Liver (tissue), 2 donors: ENCODE data around the gene B4GALT1.

ENCODE experiments used
- FOXA2 ChIP-seq: IDR thresholded peaks from 2 replicates; pipeline ENCODE4 v1.6.1; 2016; ENCODE audit warnings: antibody characterized with exemption
- GABPA ChIP-seq, 2 donors: IDR thresholded peaks in 1 of 2; conservative IDR thresholded peaks in 1 of 2; 2 replicates each; pipeline ENCODE4 v1.6.1; 2016; ENCODE audit warnings: antibody characterized with exemption in 2 of 2, mild to moderate bottlenecking in 1 of 2, moderate library complexity in 1 of 2
- donor health status: healthy.

DNA sequence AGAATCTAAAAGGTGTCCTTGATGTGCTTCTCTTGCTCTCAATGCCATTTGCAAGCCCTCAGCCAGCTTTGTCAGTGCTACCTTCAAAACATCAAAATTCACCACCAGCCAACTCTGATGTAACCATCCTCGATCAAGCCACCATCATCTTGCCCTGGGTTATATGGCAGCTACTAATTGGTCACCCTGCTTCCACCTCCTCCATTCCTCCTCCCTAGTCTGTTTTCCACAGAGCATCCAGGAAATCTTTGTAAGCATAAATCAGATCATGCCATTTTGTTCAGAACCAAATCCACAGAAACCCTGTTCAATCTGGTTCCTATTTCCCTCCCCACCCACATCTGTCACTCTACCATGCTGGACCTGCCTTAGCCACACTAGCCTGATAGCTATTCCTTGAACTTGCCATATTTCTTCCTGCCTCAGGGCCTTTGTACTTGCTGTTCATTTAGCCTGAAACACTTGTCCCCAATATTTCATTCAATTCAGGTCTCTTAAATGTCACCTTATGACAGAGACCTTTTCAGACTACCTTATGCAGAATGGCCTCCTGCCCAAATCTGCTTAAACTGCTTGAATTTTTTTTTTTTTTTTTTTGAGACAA, 1.9 kb upstream of the B4GALT1 start:
- no peak for TF ChIP-seq FOXA2
- TF ChIP-seq GABPA (IDR thresholded peaks at IDR 0.05 in 1 of 2, conservative IDR thresholded peaks at IDR 0.05 in 1 of 2), result no peak
